HepG2 (cell line): Measurements from ENCODE around the gene LHX1.

Source experiments
- CEBPB ChIP-seq: IDR thresholded peaks from 2 replicates; pipeline ENCODE4 v1.6.1; 2011; ENCODE audit warnings: low read depth, low read length, improper control_type of control experiment, borderline replicate concordance
- DRAP1 ChIP-seq: IDR thresholded peaks from 2 replicates; pipeline ENCODE4 v1.6.1; 2016; ENCODE audit warnings: missing genetic modification reagents, missing compliant biosample characterization
- EP300 ChIP-seq, 3 experiments: sonication (generic) in 1 of 3; formaldehyde crosslinking in 1 of 3; IDR thresholded peaks; 2 replicates each; pipeline versions ENCODE4 v1.5.1 to v1.6.1; 2011 to 2020; ENCODE audit warnings: low read depth in 2 of 3, low read length in 2 of 3, borderline replicate concordance in 1 of 3, improper control_type of control experiment in 1 of 3, mild to moderate bottlenecking in 1 of 3, missing genetic modification reagents in 1 of 3, moderate library complexity in 1 of 3
- GABPB1 ChIP-seq: IDR thresholded peaks from 2 replicates; pipeline ENCODE4 v1.6.1; 2016; ENCODE audit warnings: mild to moderate bottlenecking, missing genetic modification reagents, moderate library complexity, missing compliant biosample characterization
- IKZF4 ChIP-seq: sonication (generic); formaldehyde crosslinking; IDR thresholded peaks from 2 replicates; pipeline ENCODE4 v1.5.1; 2020; ENCODE audit warnings: borderline replicate concordance, mild to moderate bottlenecking, low read depth, missing genetic modification reagents; ENCODE audit errors: not compliant biosample characterization
- KLF6 ChIP-seq: IDR thresholded peaks from 2 replicates; pipeline ENCODE4 v1.8.0; 2016; ENCODE audit warnings: missing biosample characterization, missing genetic modification reagents
- MTA1 ChIP-seq: sonication (generic); formaldehyde crosslinking; IDR thresholded peaks from 2 replicates; pipeline ENCODE4 v1.4.0; 2020; ENCODE audit warnings: missing genetic modification reagents, mild to moderate bottlenecking, borderline replicate concordance
- RFX5 ChIP-seq: IDR thresholded peaks from 2 replicates; pipeline ENCODE4 v1.6.1; 2011; ENCODE audit warnings: low read depth, low read length, improper control_type of control experiment
- TAF1 ChIP-seq: sonication (generic); formaldehyde crosslinking; IDR thresholded peaks from 2 replicates; pipeline ENCODE4 v1.4.0; 2020; ENCODE audit warnings: missing genetic modification reagents
- TBP ChIP-seq: sonication (generic); formaldehyde crosslinking; IDR thresholded peaks from 2 replicates; pipeline ENCODE4 v1.5.0; 2020; ENCODE audit warnings: missing genetic modification reagents
- USF2 ChIP-seq, 2 experiments: sonication (generic) in 1 of 2; formaldehyde crosslinking in 1 of 2; IDR thresholded peaks; 2 replicates each; pipeline versions ENCODE4 v1.5.1 to v1.6.1; 2011 to 2020; ENCODE audit warnings: borderline replicate concordance in 1 of 2, low read depth in 1 of 2, low read length in 1 of 2, mild to moderate bottlenecking in 1 of 2, missing genetic modification reagents in 1 of 2, moderate library complexity in 1 of 2

GRCh38 chr17:36951084-36951789, 14.0 kb downstream of the LHX1 start:
- no peak for TF ChIP-seq RFX5
- no peak for TF ChIP-seq TAF1
- no peak for TF ChIP-seq KLF6 (CRISPR knock-in tag)
- no peak for TF ChIP-seq DRAP1 (CRISPR knock-in tag)
- TF ChIP-seq MTA1, result no peak
- TF ChIP-seq IKZF4 (CRISPR knock-in tag), result no peak
- no peak for TF ChIP-seq USF2 (IDR thresholded peaks at IDR 0.05; ENCODE audit: low read depth, low read length)
- no peak for TF ChIP-seq USF2 (CRISPR knock-in tag; IDR thresholded peaks at IDR 0.05; ENCODE audit: borderline replicate concordance)
- no peak for TF ChIP-seq GABPB1 (CRISPR knock-in tag)
- no peak for TF ChIP-seq CEBPB
- no peak for TF ChIP-seq TBP (CRISPR knock-in tag)
- no peak for TF ChIP-seq EP300 (IDR thresholded peaks at IDR 0.05; ENCODE audit: low read depth in 2 of 2, low read length in 2 of 2)
- TF ChIP-seq EP300 (CRISPR knock-in tag; IDR thresholded peaks at IDR 0.05; ENCODE audit: borderline replicate concordance), result no peak
